ENCODE measurements around the gene SMIM10L2A.

- no peak for TF ChIP-seq ZNF274 (IDR thresholded peaks at IDR 0.05; ENCODE audit: low read depth, low read length)
- no peak for TF ChIP-seq SUZ12 (IDR thresholded peaks at IDR 0.05; ENCODE audit: extremely low read depth, insufficient read depth, insufficient read length)
Observed at GRCh38 chrX:135408794-135409193, 12.9 kb upstream of the SMIM10L2A start.
